Gastrocnemius medialis (tissue), 4 donors: ENCODE data around the gene CTBP1. TPM values are rescaled to one million over a fixed set of nuclear protein-coding genes. Genes with fewer than 3 reads are reported as not detected.

Experiments
- ATAC-seq, 2 donors: fragments of 150-250 bp; one replicate each; pipeline ENCODE4 v1.9.1; 2016
- DNase-seq, 2 donors: peaks; one replicate each; pipeline ENCODE4 v3.0.0-alpha.2; 2019
- H3K27ac ChIP-seq, 4 donors: fragments of 200-600 bp; sonication (generic); 1 replicate in 1 of 4; 2 replicates in 3 of 4; pipeline ENCODE4 v1.5.1; 2016 to 2018; ENCODE audit warnings: mild to moderate bottlenecking in 2 of 4, moderate library complexity in 1 of 4
- H3K27me3 ChIP-seq, 3 donors: fragments of 200-600 bp; sonication (generic) in 2 of 3; 1 replicate in 1 of 3; 2 replicates in 2 of 3; pipeline versions ENCODE4 v1.5.1 to v1.6.0; 2016 to 2019; ENCODE audit warnings: mild to moderate bottlenecking in 1 of 3, moderate library complexity in 1 of 3
- H3K36me3 ChIP-seq, 2 donors: fragments of 200-600 bp; sonication (generic) in 1 of 2; one replicate each; pipeline ENCODE4 v1.5.1; 2017 to 2018
- H3K4me1 ChIP-seq, 2 donors: fragments of 200-600 bp; sonication (generic) in 1 of 2; one replicate each; pipeline ENCODE4 v1.5.1; 2016 to 2017; ENCODE audit warnings: mild to moderate bottlenecking in 2 of 2
- H3K4me3 ChIP-seq, 4 donors: fragments of 200-600 bp; sonication (generic) in 3 of 4; 1 replicate in 1 of 4; 2 replicates in 3 of 4; pipeline ENCODE4 v1.5.1; 2016 to 2019; ENCODE audit warnings: mild to moderate bottlenecking in 2 of 4
- H3K9me3 ChIP-seq, 3 donors: fragments of 200-600 bp; sonication (generic) in 2 of 3; 1 replicate in 1 of 3; 2 replicates in 2 of 3; pipeline ENCODE4 v1.5.1; 2016 to 2019
- CTCF ChIP-seq, 5 experiments: fragments of 450-650 bp in 3 of 5; fragments of 200-600 bp in 2 of 5; sonication (generic) in 2 of 5; IDR thresholded peaks in 4 of 5; conservative IDR thresholded peaks in 1 of 5; 1 replicate in 4 of 5; 2 replicates in 1 of 5; pipeline ENCODE4 v1.5.1; 2016 to 2019; ENCODE audit warnings: antibody characterized with exemption in 5 of 5, mild to moderate bottlenecking in 3 of 5, moderate library complexity in 3 of 5
- POLR2A ChIP-seq, 2 donors: fragments of 450-650 bp; IDR thresholded peaks; one replicate each; pipeline ENCODE4 v1.6.1; 2017; ENCODE audit warnings: antibody characterized with exemption in 2 of 2, mild to moderate bottlenecking in 2 of 2, moderate library complexity in 2 of 2
- in situ Hi-C, 4 donors: fragments of 200-750 bp; cut with MboI; loops; one replicate each; pipeline versions ENCODE4 v1.15.0 to v1.8.0; 2017; ENCODE audit warnings: low sequenced_read_pairs in 4 of 4
- intact Hi-C: fragments of 100-400 bp; cut with DNase I; formaldehyde crosslinking; loops from one replicate; pipeline ENCODE4 v1.15.1; 2023; ENCODE audit warnings: low total_unique reads
- total RNA-seq, 4 donors: library from RNA; depleted of rRNA; stranded (reverse); fragments of >200 nt; gene quantifications; one replicate each; pipeline versions ENCODE4 v1.1.0 to v1.2.3, GENCODE V29; 2016

The CTBP1 gene
- total RNA-seq, 4 donors from 2014 or later: 126 to 224 (median 169) TPM

- Histone ChIP-seq H3K9me3 (no peaks in the 10 kb centered on the region), H3K4me3 (no peak overlapping the region), H3K4me1 (peaks cover 0 to 17% of the 10 kb centered on the region in 2 donors), H3K27me3 (no peaks in the 10 kb centered on the region), H3K36me3 (peaks cover 0 to 63% of the 10 kb centered on the region in 2 donors), H3K27ac (no peak overlapping the region)
- DNase-seq: no peak
- in situ Hi-C loops (no loop called here), intact Hi-C loops (no loop called here)
- no peak for ATAC-seq
- TF ChIP-seq POLR2A (IDR thresholded peaks at IDR 0.05): no peak
- no peak for TF ChIP-seq CTCF (IDR thresholded peaks at IDR 0.05 in 4 of 5, conservative IDR thresholded peaks at IDR 0.05 in 1 of 5)
Observed at GRCh38 chr4:1232661-1233621, 16.0 kb downstream of the CTBP1 start.

- Histone ChIP-seq H3K27ac (peak overlapping the region in 2 of 4 donors; percentile 30 to 32), H3K4me3 (no peak overlapping the region), H3K27me3 (no peaks in the 10 kb centered on the region), H3K9me3 (no peaks in the 10 kb centered on the region), H3K36me3 (peaks cover 0 to 64% of the 10 kb centered on the region in 2 donors), H3K4me1 (peaks cover 0 to 17% of the 10 kb centered on the region in 2 donors)
- TF ChIP-seq CTCF (IDR thresholded peaks at IDR 0.05 in 4 of 5, conservative IDR thresholded peaks at IDR 0.05 in 1 of 5): no peak
- TF ChIP-seq POLR2A (IDR thresholded peaks at IDR 0.05): no peak
- ATAC-seq (peak; percentile 41 to 48), DNase-seq (peak in 1 of 2 donors; percentile 42)
- in situ Hi-C loops (no loop called here), intact Hi-C loops (no loop called here)
Observed at GRCh38 chr4:1231637-1232360, 17.1 kb downstream of the CTBP1 start.

- in situ Hi-C loops: no loop called here
- Histone ChIP-seq H3K4me1 (peaks cover 0 to 17% of the 10 kb centered on the region in 2 donors), H3K4me3 (no peak overlapping the region), H3K36me3 (peaks cover 0 to 64% of the 10 kb centered on the region in 2 donors), H3K27me3 (no peaks in the 10 kb centered on the region), H3K9me3 (no peaks in the 10 kb centered on the region), H3K27ac (peak overlapping the region in 2 of 4 donors; percentile 30 to 32)
- TF ChIP-seq POLR2A (IDR thresholded peaks at IDR 0.05) (no peak), CTCF (IDR thresholded peaks at IDR 0.05 in 4 of 5, conservative IDR thresholded peaks at IDR 0.05 in 1 of 5) (no peak)
- ATAC-seq: no peak
- no peak for DNase-seq
- intact Hi-C loops: no loop called here
Observed at GRCh38 chr4:1230971-1231636, 17.8 kb downstream of the CTBP1 start.

GRCh38 chr4:1230316-1230715 is 18.6 kb downstream of the CTBP1 start:
- no peak for DNase-seq
- no peaks in the 10 kb centered on the region for H3K9me3 ChIP-seq
- H3K4me1 ChIP-seq: peaks cover 0 to 17% of the 10 kb centered on the region in 2 donors
- in situ Hi-C loops (no loop called here), intact Hi-C loops (no loop called here)
- ATAC-seq: no peak
- H3K36me3 ChIP-seq: peaks cover 0 to 62% of the 10 kb centered on the region in 2 donors
- no peak overlapping the region for H3K4me3 ChIP-seq
- no peak for TF ChIP-seq CTCF (IDR thresholded peaks at IDR 0.05 in 4 of 5, conservative IDR thresholded peaks at IDR 0.05 in 1 of 5)
- no peak for TF ChIP-seq POLR2A (IDR thresholded peaks at IDR 0.05)
- no peak overlapping the region for H3K27ac ChIP-seq
- no peaks in the 10 kb centered on the region for H3K27me3 ChIP-seq
